Retinal pigment epithelial cell (primary cell): ENCODE measurements around the gene ASIC2.

Source experiments
- DNase-seq: peaks from one replicate; pipeline ENCODE4 v3.0.0-alpha.2; 2010; ENCODE audit warnings: low read depth
- H3K4me3 ChIP-seq: 2 replicates; pipeline ENCODE4 v1.5.1; 2011; ENCODE audit warnings: mild to moderate bottlenecking, low read length, control low read depth, moderate library complexity
- TF ChIP-seq, protein P1 (sequence below): conservative IDR thresholded peaks from 2 replicates; pipeline ENCODE4 v1.5.1; 2011; ENCODE audit warnings: low read depth, low read length, control low read depth, inconsistent platforms

The ASIC2 gene

DNA sequence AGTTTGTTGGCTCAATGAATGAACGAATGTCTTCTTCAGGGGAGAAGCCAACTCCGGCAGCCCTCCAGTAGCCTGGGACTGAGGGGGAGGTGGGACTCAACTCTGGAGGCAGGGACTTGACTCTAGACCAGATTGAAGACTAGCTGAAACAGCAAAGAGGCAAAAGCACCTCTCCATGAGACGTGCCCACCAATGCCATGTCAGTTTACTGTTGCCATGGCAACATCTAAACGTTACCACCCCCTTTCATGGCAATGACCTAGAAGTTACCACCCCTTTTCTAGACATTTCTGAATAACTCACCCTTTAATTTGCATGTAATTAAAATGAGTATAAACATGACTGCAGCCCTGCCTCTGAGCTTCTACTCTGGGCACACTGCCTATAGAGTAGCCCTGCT lies 91.8 kb downstream of the ASIC2 start:
- no peak for DNase-seq
- no peak overlapping the region for H3K4me3 ChIP-seq
- TF ChIP-seq, protein P1, sequence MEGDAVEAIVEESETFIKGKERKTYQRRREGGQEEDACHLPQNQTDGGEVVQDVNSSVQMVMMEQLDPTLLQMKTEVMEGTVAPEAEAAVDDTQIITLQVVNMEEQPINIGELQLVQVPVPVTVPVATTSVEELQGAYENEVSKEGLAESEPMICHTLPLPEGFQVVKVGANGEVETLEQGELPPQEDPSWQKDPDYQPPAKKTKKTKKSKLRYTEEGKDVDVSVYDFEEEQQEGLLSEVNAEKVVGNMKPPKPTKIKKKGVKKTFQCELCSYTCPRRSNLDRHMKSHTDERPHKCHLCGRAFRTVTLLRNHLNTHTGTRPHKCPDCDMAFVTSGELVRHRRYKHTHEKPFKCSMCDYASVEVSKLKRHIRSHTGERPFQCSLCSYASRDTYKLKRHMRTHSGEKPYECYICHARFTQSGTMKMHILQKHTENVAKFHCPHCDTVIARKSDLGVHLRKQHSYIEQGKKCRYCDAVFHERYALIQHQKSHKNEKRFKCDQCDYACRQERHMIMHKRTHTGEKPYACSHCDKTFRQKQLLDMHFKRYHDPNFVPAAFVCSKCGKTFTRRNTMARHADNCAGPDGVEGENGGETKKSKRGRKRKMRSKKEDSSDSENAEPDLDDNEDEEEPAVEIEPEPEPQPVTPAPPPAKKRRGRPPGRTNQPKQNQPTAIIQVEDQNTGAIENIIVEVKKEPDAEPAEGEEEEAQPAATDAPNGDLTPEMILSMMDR = no peak

DNA sequence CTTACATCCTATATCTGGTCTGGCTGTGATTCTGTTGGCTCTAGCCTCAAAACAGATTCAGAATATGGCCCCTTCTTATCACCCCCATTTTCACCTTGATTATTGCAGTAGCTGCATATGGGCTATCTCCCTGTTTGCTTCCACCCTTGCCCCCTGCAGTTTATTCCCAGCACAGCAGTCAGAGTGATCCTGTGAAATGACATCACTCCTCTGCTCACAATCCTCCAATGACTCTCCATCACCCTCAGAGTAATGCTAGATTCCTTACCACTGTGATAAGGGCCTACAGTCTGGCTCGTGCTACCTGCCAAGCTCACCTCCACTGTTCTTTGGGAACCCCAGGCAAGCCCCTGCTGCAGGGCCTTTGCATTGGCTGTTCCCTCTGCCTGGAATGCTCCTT lies 92.5 kb downstream of the ASIC2 start:
- TF ChIP-seq, protein P1 = peak; percentile 46
- DNase-seq = no peak

DNA sequence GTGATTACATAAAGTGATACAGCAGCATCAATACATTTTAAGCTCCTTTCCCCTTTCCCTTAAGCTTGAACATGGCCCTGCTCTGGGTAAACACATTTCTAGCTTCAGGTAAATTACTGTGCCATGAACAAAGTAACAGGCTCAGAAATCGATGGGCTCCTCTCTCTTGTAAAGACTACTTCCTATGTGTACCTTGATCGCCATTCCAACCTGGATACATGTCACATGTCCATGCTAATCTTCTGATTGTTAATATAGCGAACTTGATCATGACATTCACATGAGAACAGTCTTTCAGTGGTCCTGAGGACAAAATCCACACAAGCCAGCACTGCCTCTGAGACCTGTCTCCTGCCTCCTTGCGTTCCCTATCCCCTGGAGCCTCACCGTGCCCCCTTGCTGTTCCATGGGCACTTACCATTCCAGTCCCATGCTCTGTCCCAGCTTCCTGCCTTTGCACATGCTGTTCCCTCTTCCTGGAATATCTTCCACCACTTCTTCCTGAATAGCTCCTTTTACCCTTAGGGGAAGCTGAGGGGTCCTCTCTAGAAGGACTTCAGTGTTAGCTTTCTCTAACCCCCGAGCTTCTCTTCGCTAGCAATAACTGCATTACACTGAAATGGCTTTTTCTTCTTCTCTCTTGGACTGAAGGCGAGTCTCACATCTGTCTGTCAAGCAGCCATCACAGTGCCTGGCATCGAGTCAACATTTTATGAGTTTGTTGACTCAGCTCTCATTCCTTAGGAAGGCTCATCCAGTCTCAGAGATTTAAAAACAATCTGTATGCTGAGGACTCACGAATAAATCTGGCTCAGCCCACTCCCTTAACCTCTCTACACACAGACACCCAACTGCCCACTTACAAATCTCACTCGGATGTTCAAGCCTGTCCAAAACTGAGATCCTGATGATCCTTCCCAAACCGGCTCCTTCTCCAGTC lies 93.3 kb downstream of the ASIC2 start:
- no peak overlapping the region for H3K4me3 ChIP-seq
- no peak for DNase-seq
- TF ChIP-seq, protein P1 = no peak

More for the DNA sequence above, 92.5 kb downstream of the ASIC2 start:
- no peak overlapping the region for H3K4me3 ChIP-seq

DNA sequence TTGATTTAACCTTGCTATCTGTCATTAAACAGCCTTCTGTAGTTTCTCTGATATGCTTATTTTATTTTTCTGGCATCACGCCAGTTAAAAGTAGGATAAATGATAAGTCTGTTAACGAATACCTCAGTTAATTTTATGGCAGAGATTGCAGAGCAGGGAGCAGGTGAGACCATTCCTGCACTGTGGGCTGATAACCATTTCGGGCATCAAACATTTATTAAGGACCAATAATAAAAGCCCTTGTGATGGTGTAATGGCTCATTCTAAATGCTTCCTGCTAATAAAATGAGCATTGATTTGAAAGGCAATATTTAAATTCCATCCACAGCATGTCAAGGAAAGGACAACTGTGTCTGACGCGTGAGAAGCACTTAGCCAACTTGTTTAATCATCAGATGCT lies 94.1 kb downstream of the ASIC2 start:
- H3K4me3 ChIP-seq = no peak overlapping the region
- no peak for DNase-seq
- TF ChIP-seq, protein P1 = no peak

DNA sequence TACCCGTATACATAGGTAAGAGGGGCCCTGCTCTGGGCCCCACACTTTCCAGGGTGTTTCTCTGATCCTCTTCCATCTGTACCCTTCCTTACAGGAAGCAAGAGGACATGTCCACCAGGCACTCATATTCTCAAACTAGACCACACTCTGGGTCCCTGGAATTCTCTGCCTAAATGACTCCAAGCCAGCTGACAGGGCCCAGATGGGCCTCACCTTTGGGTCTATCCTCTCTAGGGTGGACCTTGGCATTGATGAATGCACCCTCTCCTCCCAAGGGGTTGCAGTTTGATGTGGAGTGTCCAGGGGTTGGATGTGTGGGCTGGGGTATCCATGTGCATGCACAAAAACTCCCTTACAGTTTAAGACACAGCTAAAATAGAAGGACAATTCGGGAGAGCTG lies 95.8 kb downstream of the ASIC2 start:
- H3K4me3 ChIP-seq = no peak overlapping the region
- DNase-seq = no peak
- TF ChIP-seq, protein P1 = no peak

DNA sequence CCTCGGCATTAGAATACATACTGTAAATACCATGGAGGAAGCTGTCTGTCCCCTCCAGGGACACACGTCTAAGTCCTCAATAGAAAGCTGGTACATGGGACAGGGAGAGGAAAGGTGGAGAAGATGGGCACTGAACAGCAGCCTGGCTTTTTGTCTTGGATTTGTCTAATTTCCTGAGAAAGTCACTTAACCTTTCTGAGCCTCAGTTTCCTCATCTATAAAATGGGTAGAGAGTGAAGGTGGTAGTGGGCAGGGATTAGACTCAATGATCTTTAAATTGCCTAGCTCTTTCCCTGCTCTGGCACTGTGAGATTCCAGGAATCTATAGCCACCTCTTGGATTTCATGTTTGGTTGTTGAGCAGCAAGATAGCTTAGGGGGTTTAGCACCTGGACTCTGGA lies 96.2 kb downstream of the ASIC2 start:
- H3K4me3 ChIP-seq = no peak overlapping the region
- TF ChIP-seq, protein P1 = no peak
- DNase-seq = no peak
